WTC11 (cell line): ENCODE data around the gene NATD1.

Source experiments
- CTCF ChIP-seq: fragments of 200-600 bp; IDR thresholded peaks from 2 replicates; pipeline ENCODE4 v1.8.0; 2022; ENCODE audit warnings: antibody characterized with exemption
- MAX ChIP-seq: sonication (generic); formaldehyde crosslinking; IDR thresholded peaks from 2 replicates; pipeline ENCODE4 v1.8.0; 2022; ENCODE audit warnings: mild to moderate bottlenecking, missing genetic modification reagents
- ZSCAN18 ChIP-seq: fragments of 250-450 bp; sonication (Bioruptor Pico); IDR thresholded peaks from 2 replicates; pipeline ENCODE4 v2.1.2; 2022; ENCODE audit warnings: mild to moderate bottlenecking, moderate library complexity

- no peak for TF ChIP-seq ZSCAN18 (CRISPR knock-in tag)
- no peak for TF ChIP-seq MAX (CRISPR knock-in tag)
- TF ChIP-seq CTCF, result no peak
Measured at GRCh38 chr17:21201298-21201595, 52.0 kb downstream of the NATD1 start.
